EL (cell line): Measurements from ENCODE around the gene CHRM5.

Source experiments
- DNase-seq: peaks from one replicate; pipeline ENCODE4 v3.0.0-alpha.2; 2016

The CHRM5 gene

DNA sequence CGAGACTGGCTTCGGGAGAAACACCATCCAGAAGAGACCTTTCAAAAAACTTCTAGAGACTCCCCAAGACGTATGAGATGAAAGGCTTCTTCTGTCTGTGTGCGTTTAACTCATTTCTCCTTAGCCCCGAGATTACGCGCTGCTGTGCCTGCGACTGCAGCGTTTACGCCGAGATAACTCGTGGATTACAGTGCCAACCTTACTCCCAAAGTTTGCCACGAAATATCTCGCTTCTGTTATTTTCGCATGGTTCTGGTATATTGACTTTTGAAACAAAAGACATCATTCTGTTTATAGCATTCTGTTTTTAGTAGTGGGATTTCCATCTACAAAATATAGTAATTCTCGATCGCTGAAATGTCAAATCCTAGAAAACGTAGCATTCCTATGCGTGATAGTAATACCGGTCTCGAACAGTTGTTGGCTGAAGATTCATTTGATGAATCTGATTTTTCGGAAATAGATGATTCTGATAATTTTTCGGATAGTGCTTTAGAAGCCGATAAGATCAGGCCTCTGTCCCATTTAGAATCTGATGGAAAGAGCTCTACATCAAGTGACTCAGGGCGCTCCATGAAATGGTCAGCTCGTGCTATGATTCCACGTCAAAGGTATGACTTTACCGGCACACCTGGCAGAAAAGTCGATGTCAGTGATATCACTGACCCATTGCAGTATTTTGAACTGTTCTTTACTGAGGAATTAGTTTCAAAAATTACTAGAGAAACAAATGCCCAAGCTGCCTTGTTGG lies 134.1 kb downstream of the CHRM5 start:
- no peak for DNase-seq

GRCh38 chr15:34106423-34106822 lies 138.1 kb downstream of the CHRM5 start:
- DNase-seq = no peak

- DNase-seq = no peak
Observed at GRCh38 chr15:34107315-34107714, 139.0 kb downstream of the CHRM5 start.

GRCh38 chr15:34109797-34110663 lies 141.7 kb downstream of the CHRM5 start:
- DNase-seq = peak; percentile 50

GRCh38 chr15:34111488-34111887 lies 143.2 kb downstream of the CHRM5 start:
- DNase-seq = no peak

GRCh38 chr15:34114215-34114614 lies 145.9 kb downstream of the CHRM5 start:
- DNase-seq = no peak

- no peak for DNase-seq
Observed at GRCh38 chr15:34114739-34115138, 146.4 kb downstream of the CHRM5 start.

GRCh38 chr15:34116620-34117019 lies 148.3 kb downstream of the CHRM5 start:
- no peak for DNase-seq
